ENCODE data around the gene C15orf40. TPM values are rescaled to one million over a fixed set of nuclear protein-coding genes. Genes with fewer than 3 reads are reported as not detected.

Gene C15orf40
- total and polyA plus RNA-seq, 7 donors, result 9.1 to 26.1 (median 14.6) TPM

GRCh38 chr15:82950746-82951370 lies 60.6 kb downstream of the C15orf40 start:
- no peaks in the 10 kb centered on the region for H3K27me3 ChIP-seq

GRCh38 chr15:82950295-82950694 lies 61.1 kb downstream of the C15orf40 start:
- no peaks in the 10 kb centered on the region for H3K9me3 ChIP-seq
- DNase-seq, result no peak
- no peak overlapping the region for H3K27ac ChIP-seq
- WGBS, 2 donors, result 67 to 71% methylated on average over 5 of the region's 5 CpGs
- no peaks in the 10 kb centered on the region for H3K36me3 ChIP-seq
- H3K4me3 ChIP-seq, result no peak overlapping the region
- intact Hi-C loops (cut with DNase I), result loop anchor here (5.0 kb wide), 1 partner anchor 53 kb away; no protein-coding TSS in a partner anchor
- peaks cover 0 to 16% (median 10%) of the 10 kb centered on the region in 4 donors for H3K4me1 ChIP-seq
- no peaks in the 10 kb centered on the region for H3K27me3 ChIP-seq
- no peak for TF ChIP-seq POLR2AphosphoS5 (IDR thresholded peaks at IDR 0.05)
- TF ChIP-seq POLR2A (IDR thresholded peaks at IDR 0.05), result no peak
- TF ChIP-seq EP300 (IDR thresholded peaks at IDR 0.05), result no peak
- TF ChIP-seq CTCF (IDR thresholded peaks at IDR 0.05), result no peak

More at GRCh38 chr15:82950746-82951370, 60.6 kb downstream of the C15orf40 start:
- H3K36me3 ChIP-seq, result no peaks in the 10 kb centered on the region
- intact Hi-C loops (cut with DNase I), result loop anchor here (5.0 kb wide), 1 partner anchor 54 kb away; no protein-coding TSS in a partner anchor
- H3K4me3 ChIP-seq, result no peak overlapping the region
- peak overlapping the region in 2 of 4 donors; percentile 58 to 72 for H3K27ac ChIP-seq
- peaks cover 0 to 16% (median 10%) of the 10 kb centered on the region in 4 donors for H3K4me1 ChIP-seq
- DNase-seq, result no peak
- H3K9me3 ChIP-seq, result no peaks in the 10 kb centered on the region
- 56 to 77% methylated on average over 6 of the region's 6 CpGs for WGBS, 2 donors
- no peak for TF ChIP-seq POLR2AphosphoS5 (IDR thresholded peaks at IDR 0.05)
- TF ChIP-seq POLR2A (IDR thresholded peaks at IDR 0.05), result no peak
- TF ChIP-seq EP300 (IDR thresholded peaks at IDR 0.05), result no peak
- no peak for TF ChIP-seq CTCF (IDR thresholded peaks at IDR 0.05)

DNA sequence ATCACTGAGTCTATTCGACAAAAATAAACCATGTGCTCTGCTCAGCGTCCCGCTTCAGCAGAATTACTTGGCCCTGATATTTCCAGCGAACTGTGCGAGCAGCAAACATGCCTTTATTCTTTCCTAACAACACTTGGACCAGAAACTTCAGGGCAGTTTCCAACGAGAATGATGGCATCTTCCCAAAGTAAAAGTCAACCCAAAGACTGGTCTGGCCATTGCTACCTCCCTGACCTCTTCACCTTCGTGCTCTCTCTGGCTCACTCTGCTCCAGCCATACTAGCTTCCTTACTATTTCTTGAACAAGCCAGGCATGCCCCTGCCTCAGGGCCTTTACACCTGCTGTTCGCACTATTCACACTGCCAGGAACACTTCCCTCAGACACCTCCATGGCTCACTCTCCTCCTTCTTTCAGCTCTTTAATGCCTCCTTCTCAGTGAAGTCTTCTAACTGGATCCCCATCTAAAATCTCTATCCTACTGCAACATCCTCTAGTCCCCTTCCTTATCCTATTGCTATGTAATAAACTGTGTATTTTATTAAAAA lies 65.2 kb downstream of the C15orf40 start:
- intact Hi-C loops (cut with DNase I), result no loop called here
- peaks cover 0 to 10% (median 1%) of the 10 kb centered on the region in 4 donors for H3K4me1 ChIP-seq
- H3K27me3 ChIP-seq, result no peaks in the 10 kb centered on the region
- H3K4me3 ChIP-seq, result no peak overlapping the region
- no peaks in the 10 kb centered on the region for H3K9me3 ChIP-seq
- H3K36me3 ChIP-seq, result no peaks in the 10 kb centered on the region
- TF ChIP-seq POLR2AphosphoS5 (IDR thresholded peaks at IDR 0.05) (no peak), CTCF (IDR thresholded peaks at IDR 0.05) (no peak), EP300 (IDR thresholded peaks at IDR 0.05) (no peak), POLR2A (IDR thresholded peaks at IDR 0.05) (no peak)
- DNase-seq, result no peak
- 85 to 87% methylated on average over 8 of the region's 8 CpGs for WGBS, 2 donors
- H3K27ac ChIP-seq, result no peak overlapping the region

- TF ChIP-seq POLR2AphosphoS5 (IDR thresholded peaks at IDR 0.05), result no peak
- TF ChIP-seq CTCF (IDR thresholded peaks at IDR 0.05), result no peak
- no peak for TF ChIP-seq POLR2A (IDR thresholded peaks at IDR 0.05)
- TF ChIP-seq EP300 (IDR thresholded peaks at IDR 0.05), result no peak
- H3K27ac ChIP-seq, result no peak overlapping the region
- intact Hi-C loops (cut with DNase I), result no loop called here
- WGBS, 2 donors, result 85 to 90% methylated on average over 5 of the region's 5 CpGs
- H3K27me3 ChIP-seq, result no peaks in the 10 kb centered on the region
- no peak for DNase-seq
- no peaks in the 10 kb centered on the region for H3K9me3 ChIP-seq
- H3K36me3 ChIP-seq, result no peaks in the 10 kb centered on the region
- peaks cover 0 to 1% (median 0%) of the 10 kb centered on the region in 4 donors for H3K4me1 ChIP-seq
- no peak overlapping the region for H3K4me3 ChIP-seq
These were observed 66.1 kb downstream of the C15orf40 start for GRCh38 chr15:82945326-82945725.
